Psoas muscle (tissue), 8 donors: ENCODE data around the gene ITGAL. TPM values are rescaled to one million over a fixed set of nuclear protein-coding genes. Genes with fewer than 3 reads are reported as not detected.

Experiments used
- ATAC-seq, 4 donors: fragments of 200-7000 bp; cut with Tn5 transposase; one replicate each; pipeline ENCODE4 v1.9.1; 2020; ENCODE audit warnings: moderate library complexity in 3 of 4, mild to moderate bottlenecking in 2 of 4
- DNase-seq, 2 donors: peaks; one replicate each; pipeline ENCODE4 v3.0.0-alpha.2; 2020
- H3K27ac ChIP-seq: fragments of 200-600 bp; one replicate; pipeline ENCODE4 v1.8.0; 2022
- H3K27me3 ChIP-seq, 3 donors: fragments of 200-600 bp in 1 of 3; one replicate each; pipeline versions ENCODE4 v1.6.1 to v1.8.0; 2013 to 2022; ENCODE audit warnings: low read length in 2 of 3, mild to moderate bottlenecking in 2 of 3, moderate library complexity in 1 of 3; ENCODE audit not compliant: insufficient read depth in 3 of 3
- H3K36me3 ChIP-seq, 2 donors: fragments of 200-600 bp in 1 of 2; one replicate each; pipeline versions ENCODE4 v1.6.1 to v1.8.0; 2013 to 2022; ENCODE audit warnings: low read depth in 1 of 2, mild to moderate bottlenecking in 1 of 2, moderate library complexity in 1 of 2; ENCODE audit not compliant: insufficient read depth in 1 of 2
- H3K4me1 ChIP-seq: fragments of 200-600 bp; one replicate; pipeline ENCODE4 v1.8.0; 2022
- H3K4me3 ChIP-seq: fragments of 200-600 bp; one replicate; pipeline ENCODE4 v1.8.0; 2022; ENCODE audit warnings: mild to moderate bottlenecking
- H3K9me3 ChIP-seq: fragments of 200-600 bp; one replicate; pipeline ENCODE4 v1.8.0; 2022
- CTCF ChIP-seq: fragments of 200-600 bp; IDR thresholded peaks from one replicate; pipeline ENCODE4 v1.8.0; 2022; ENCODE audit warnings: antibody characterized with exemption
- WGBS, 3 donors: extraction: QIAGEN DNeasy Blood & Tissue Kit; methylation state at CpG; one replicate each; pipeline versions ENCODE4 v1.1.6 to v1.1.7; 2013; 5-methylcytosine and 5-hydroxymethylcytosine counted together
- intact Hi-C, 2 donors: fragments of 100-400 bp; cut with DNase I; formaldehyde crosslinking; loops; one replicate each; pipeline versions ENCODE4 v1.11.0 to v1.14.2; 2022
- polyA plus RNA-seq, 3 donors: library from polyadenylated mRNA; stranded (reverse); fragments of 200-250 nt; gene quantifications; one replicate each; pipeline ENCODE4 v1.2.3, GENCODE V29; 2013
- total RNA-seq, 4 donors: library from RNA; stranded (reverse); fragmentation: NEBNext Ultra II Directional in 2 of 4; extraction: Animal tissue kit (Norgen Biotek cat#: 25700) in 2 of 4; gene quantifications; one replicate each; pipeline versions ENCODE4 v1.2.1 to v1.2.4, GENCODE V29; 2021 to 2023
- donor health status: healthy with polysubstance abuse.
- donor health status: DM: no; HTN: no; CAD: no; lungs with moderate emphysema.
- donor health status: Bipolar disorder and iron deficiency.
- donor health status: healthy.
- donor health status: DM: yes; HTN: yes; CAD: no.
- donor health status: DM: no; HTN: no; CAD: no.
- donor health status: DM: no; HTN: no; CAD: no.
- donor health status: DM: yes; HTN: yes; CAD: no.

The ITGAL gene
- total and polyA plus RNA-seq, 7 donors, result 0.21 to 3.0 (median 1.1) TPM

- ATAC-seq (no peak), DNase-seq (no peak)
- H3K36me3 ChIP-seq, result no peaks in the 10 kb centered on the region
- no peak overlapping the region for H3K4me3 ChIP-seq
- intact Hi-C loops, result no loop called here
- 87 to 95% (median 90%) methylated on average over 1 of the region's 1 CpG for WGBS, 3 donors
- no peak overlapping the region for H3K27ac ChIP-seq
- H3K4me1 ChIP-seq, result no peaks in the 10 kb centered on the region
- no peaks in the 10 kb centered on the region for H3K27me3 ChIP-seq
- TF ChIP-seq CTCF, result no peak
- H3K9me3 ChIP-seq, result no peaks in the 10 kb centered on the region
These were observed 16.2 kb upstream of the ITGAL start for GRCh38 chr16:30456302-30456701.

- H3K36me3 ChIP-seq, result no peaks in the 10 kb centered on the region
- no peak for ATAC-seq
- DNase-seq, result no peak
These were observed 15.3 kb upstream of the ITGAL start for GRCh38 chr16:30457256-30457655.

GRCh38 chr16:30457743-30458560 lies 14.6 kb upstream of the ITGAL start:
- WGBS, 3 donors, result 88 to 91% (median 90%) methylated on average over 16 of the region's 16 CpGs
- ATAC-seq (no peak), DNase-seq (no peak)
- no peaks in the 10 kb centered on the region for H3K4me1 ChIP-seq
- intact Hi-C loops, result no loop called here
- H3K27me3 ChIP-seq, result no peaks in the 10 kb centered on the region
- no peak overlapping the region for H3K27ac ChIP-seq
- no peaks in the 10 kb centered on the region for H3K36me3 ChIP-seq
- no peaks in the 10 kb centered on the region for H3K9me3 ChIP-seq
- TF ChIP-seq CTCF, result no peak
- no peak overlapping the region for H3K4me3 ChIP-seq

More at GRCh38 chr16:30457256-30457655, 15.3 kb upstream of the ITGAL start:
- H3K9me3 ChIP-seq, result no peaks in the 10 kb centered on the region
- 93 to 100% (median 100%) methylated on average over 1 of the region's 1 CpG for WGBS, 3 donors
- TF ChIP-seq CTCF, result no peak
- no peaks in the 10 kb centered on the region for H3K4me1 ChIP-seq
- intact Hi-C loops, result no loop called here
- no peak overlapping the region for H3K4me3 ChIP-seq
- H3K27me3 ChIP-seq, result no peaks in the 10 kb centered on the region
- H3K27ac ChIP-seq, result no peak overlapping the region

- no peak overlapping the region for H3K27ac ChIP-seq
- ATAC-seq (no peak), DNase-seq (peak; percentile 19 to 54)
- no peaks in the 10 kb centered on the region for H3K4me1 ChIP-seq
- H3K9me3 ChIP-seq, result no peaks in the 10 kb centered on the region
- no peak overlapping the region for H3K4me3 ChIP-seq
- TF ChIP-seq CTCF, result no peak
- WGBS, 3 donors, result 76 to 80% (median 77%) methylated on average over 22 of the region's 22 CpGs
- intact Hi-C loops, result no loop called here
- no peaks in the 10 kb centered on the region for H3K36me3 ChIP-seq
- H3K27me3 ChIP-seq, result no peaks in the 10 kb centered on the region
These were observed 13.8 kb upstream of the ITGAL start for GRCh38 chr16:30458561-30459394.
